HCT116 (cell line): ENCODE measurements around the gene SNIP1. TPM values are rescaled to one million over a fixed set of nuclear protein-coding genes. Genes with fewer than 3 reads are reported as not detected.
A peak's percentile ranks its signal among the peaks of the same experiment; 100 is the strongest.

Experiments used
- ATAC-seq: fragments of 200-7000 bp; cut with Tn5 transposase; 2 replicates; pipeline ENCODE4 v1.9.1; 2020; ENCODE audit warnings: mild to moderate bottlenecking, moderate library complexity
- BruUV-seq: library from RNA; stranded (reverse); fragments of 400-500 nt; replicated peaks from 2 replicates; lab custom pipeline; 2021; lab: Mats Ljungman, UMichigan
- CTCF ChIA-PET: fragments of 300-600 bp; sonication (Branson Sonifier 250); formaldehyde crosslinking; loops from one replicate; lab custom pipeline; 2021; ENCODE audit warnings: antibody characterized with exemption; lab: Charles Lee
- POLR2A ChIA-PET: fragments of 300-600, 350-600 bp; sonication (Branson Sonifier 250); formaldehyde crosslinking; loops from one replicate; lab custom pipeline; 2021; ENCODE audit warnings: antibody characterized with exemption; lab: Charles Lee
- RAD21 ChIA-PET, 2 experiments: fragments of 300-600 bp; sonication (Branson Sonifier 250); formaldehyde crosslinking; loops; one replicate each; lab custom pipeline; 2023; ENCODE audit warnings: low total read pairs in 2 of 2; ENCODE audit not compliant: uncharacterized antibody in 2 of 2, unreplicated experiment in 2 of 2, low non-redundant PET in 1 of 2; lab: Charles Lee
- DNase-seq: peaks from one replicate; pipeline ENCODE4 v3.0.0-alpha.2; 2010; ENCODE audit warnings: low read depth, low spot score
- H2AFZ ChIP-seq: fragments of 200-600 bp; shearing (Covaris generic), sonication (generic); 2 replicates; pipeline ENCODE4 v1.6.1; 2017; ENCODE audit warnings: low read depth, mixed run types, mixed read lengths, antibody characterized with exemption, low read length; ENCODE audit not compliant: poor library complexity, severe bottlenecking
- H3K27ac ChIP-seq: 2 replicates; pipeline ENCODE4 v1.5.1; 2012; ENCODE audit warnings: low read depth, low read length
- H3K27me3 ChIP-seq: fragments of 200-600 bp; sonication (generic); 2 replicates; pipeline ENCODE4 v1.6.1; 2016; ENCODE audit warnings: mixed run types, low read length, mixed read lengths; ENCODE audit not compliant: insufficient read depth
- H3K36me3 ChIP-seq, 2 experiments: fragments of 200-500 bp in 1 of 2; fragments of 200-600 bp in 1 of 2; sonication (Bioruptor generic) in 1 of 2; sonication (generic) in 1 of 2; 2 replicates each; pipeline versions ENCODE4 v1.5.1 to v1.6.1; 2014 to 2016; ENCODE audit warnings: low read length in 2 of 2, inconsistent platforms in 1 of 2, mixed read lengths in 1 of 2, mixed run types in 1 of 2; ENCODE audit not compliant: insufficient read depth in 2 of 2, control insufficient read depth in 1 of 2
- H3K4me1 ChIP-seq, 2 experiments: fragments of 200-600 bp in 1 of 2; sonication (generic) in 1 of 2; 2 replicates each; pipeline versions ENCODE4 v1.5.1 to v1.6.1; 2012 to 2017; ENCODE audit warnings: low read length in 2 of 2, inconsistent platforms in 1 of 2, mild to moderate bottlenecking in 1 of 2, mixed read lengths in 1 of 2, mixed run types in 1 of 2, moderate library complexity in 1 of 2; ENCODE audit not compliant: insufficient read depth in 2 of 2, control insufficient read depth in 1 of 2
- H3K4me2 ChIP-seq: fragments of 200-600 bp; sonication (generic); 2 replicates; pipeline ENCODE4 v1.6.1; 2017; ENCODE audit warnings: mixed run types, low read length, mixed read lengths
- H3K4me3 ChIP-seq, 2 experiments: fragments of 200-600 bp in 1 of 2; sonication (generic) in 1 of 2; replicated peaks in 1 of 2; 2 replicates each; pipeline ENCODE4 v1.5.1; 2011 to 2016; ENCODE audit warnings: low read length in 2 of 2, control low read depth in 1 of 2, low read depth in 1 of 2, mild to moderate bottlenecking in 1 of 2, mixed read lengths in 1 of 2, mixed run types in 1 of 2
- H3K79me2 ChIP-seq: fragments of 200-600 bp; sonication (generic); 2 replicates; pipeline ENCODE4 v1.6.1; 2017; ENCODE audit warnings: mild to moderate bottlenecking, mixed run types, low read length, moderate library complexity, mixed read lengths; ENCODE audit not compliant: insufficient read depth
- H3K9ac ChIP-seq: fragments of 200-600 bp; sonication (generic); 2 replicates; pipeline ENCODE4 v1.6.1; 2016; ENCODE audit warnings: low read length, mixed read lengths
- H3K9me2 ChIP-seq: fragments of 200-600 bp; sonication (generic), shearing (Covaris generic); 2 replicates; pipeline ENCODE4 v1.6.1; 2017; ENCODE audit warnings: mixed run types, mild to moderate bottlenecking, moderate library complexity; ENCODE audit not compliant: insufficient read depth
- H3K9me3 ChIP-seq, 2 experiments: fragments of 200-500 bp in 1 of 2; fragments of 200-600 bp in 1 of 2; sonication (Bioruptor generic) in 1 of 2; sonication (generic) in 1 of 2; 2 replicates each; pipeline ENCODE4 v1.6.1; 2014 to 2017; ENCODE audit warnings: low read length in 2 of 2, mixed read lengths in 2 of 2, inconsistent platforms in 1 of 2, low read depth in 1 of 2, mild to moderate bottlenecking in 1 of 2, mixed run types in 1 of 2, moderate library complexity in 1 of 2; ENCODE audit not compliant: control insufficient read depth in 1 of 2, insufficient read depth in 1 of 2
- H4K20me1 ChIP-seq: fragments of 200-600 bp; sonication (generic), shearing (Covaris generic); 2 replicates; pipeline ENCODE4 v1.6.1; 2017; ENCODE audit warnings: mixed run types, mild to moderate bottlenecking, moderate library complexity; ENCODE audit not compliant: insufficient read depth
- CTCF ChIP-seq, 3 experiments: fragments of 200-600 bp in 1 of 3; sonication (generic) in 1 of 3; IDR thresholded peaks in 2 of 3; conservative IDR thresholded peaks in 1 of 3; 2 replicates each; pipeline ENCODE4 v1.5.1; 2012 to 2017; ENCODE audit warnings: low read depth in 2 of 3, low read length in 2 of 3, antibody characterized with exemption in 1 of 3, borderline replicate concordance in 1 of 3, control low read depth in 1 of 3, mild to moderate bottlenecking in 1 of 3, mixed read lengths in 1 of 3, mixed run types in 1 of 3, moderate library complexity in 1 of 3; ENCODE audit not compliant: insufficient read depth in 1 of 3
- RAD21 ChIP-seq: IDR thresholded peaks from 2 replicates; pipeline ENCODE4 v1.6.1; 2012; ENCODE audit warnings: low read depth, mild to moderate bottlenecking
- ZFX ChIP-seq: fragments of 450-650 bp; IDR thresholded peaks from 2 replicates; pipeline ENCODE4 v1.6.1; 2017
- intact Hi-C: fragments of 100-400 bp; cut with micrococcal nuclease; formaldehyde crosslinking; loops from 2 replicates; pipeline ENCODE4 v1.10.0; 2022
- total RNA-seq: library from RNA; stranded (reverse); gene quantifications from one replicate; pipeline ENCODE4 v1.2.1, GENCODE V29; 2021; ENCODE audit not compliant: unreplicated experiment

SNIP1 gene
- total RNA-seq, 1 experiment from 2014 or later = 18.8 TPM

- Histone ChIP-seq H3K9ac (no peak overlapping the region), H3K27ac (no peak overlapping the region), H3K9me3 (no peaks in the 10 kb centered on the region), H3K36me3 (peaks cover 7 to 18% of the 10 kb centered on the region in 2 experiments; a peak in 2 of 4 replicates), H3K4me1 (peaks cover 5% of the 10 kb centered on the region in 2 experiments), H3K9me2 (no peaks in the 10 kb centered on the region), H4K20me1 (no peaks in the 10 kb centered on the region), H3K27me3 (no peaks in the 10 kb centered on the region), H3K4me3 (no peak overlapping the region), H3K4me2 (no peak overlapping the region), H2AFZ (no peak overlapping the region), H3K79me2 (no peaks in the 10 kb centered on the region)
- BruUV-seq = no TSS peak
- ChIA-PET POLR2A (interaction anchor here (0.6 kb wide), 1 partner anchor 87 kb away, joined by 3 read pairs; no protein-coding TSS in a partner anchor), CTCF (interaction anchor here (0.6 kb wide), 1 partner anchor 1275 kb away, joined by 8 read pairs; no protein-coding TSS in a partner anchor), RAD21 (no interaction called here)
- peak; percentile 35 for DNase-seq
- intact Hi-C loops = loop anchor here (1.0 to 10.0 kb wide), 3 partner anchors 104 to 413 kb away; no protein-coding TSS in a partner anchor
- TF ChIP-seq RAD21 = peak; percentile 84
- TF ChIP-seq ZFX = no peak
- TF ChIP-seq CTCF (IDR thresholded peaks at IDR 0.05 in 2 of 3, conservative IDR thresholded peaks at IDR 0.05 in 1 of 3; ENCODE audit: borderline replicate concordance in 1 of 3, insufficient read depth in 1 of 3, low read depth in 2 of 3, low read length in 2 of 3) = peak; percentile 62 to 90 (median 89)
- peak; percentile 88 for ATAC-seq
These were observed 7.3 kb upstream of the SNIP1 start for GRCh38 chr1:37561133-37562132.
